Colonic mucosa (tissue), 4 donors: ENCODE results near the gene DCTD. TPM values are rescaled to one million over a fixed set of nuclear protein-coding genes. Genes with fewer than 3 reads are reported as not detected.

Experiments used
- DNase-seq: peaks from one replicate; pipeline ENCODE4 v3.0.0-alpha.2; 2020
- H3K27ac ChIP-seq: fragments of 200-600 bp; one replicate; pipeline ENCODE4 v1.8.0; 2021
- H3K27me3 ChIP-seq: fragments of 200-600 bp; one replicate; pipeline ENCODE4 v1.8.0; 2021
- H3K36me3 ChIP-seq: fragments of 200-600 bp; one replicate; pipeline ENCODE4 v1.8.0; 2021
- H3K4me1 ChIP-seq: fragments of 200-600 bp; one replicate; pipeline ENCODE4 v1.8.0; 2021; ENCODE audit warnings: mild to moderate bottlenecking
- H3K4me3 ChIP-seq: fragments of 200-600 bp; one replicate; pipeline ENCODE4 v1.8.0; 2021
- H3K9ac ChIP-seq, 2 donors: one replicate each; pipeline ENCODE4 v1.7.0; 2013; ENCODE audit warnings: control low read depth in 2 of 2, low read depth in 2 of 2, low read length in 2 of 2
- H3K9me3 ChIP-seq: fragments of 200-600 bp; one replicate; pipeline ENCODE4 v1.8.0; 2021
- CTCF ChIP-seq: fragments of 200-600 bp; IDR thresholded peaks from one replicate; pipeline ENCODE4 v1.8.0; 2022; ENCODE audit warnings: antibody characterized with exemption, mild to moderate bottlenecking
- intact Hi-C: fragments of 100-400 bp; cut with DNase I; formaldehyde crosslinking; loops from one replicate; pipeline ENCODE4 v1.14.1; 2022
- total RNA-seq, 2 donors: library from RNA; stranded (reverse); fragmentation: NEBNext Ultra II Directional in 1 of 2; extraction: Animal tissue kit (Norgen Biotek cat#: 25700) in 1 of 2; gene quantifications; one replicate each; pipeline ENCODE4 v1.2.1, GENCODE V29; 2021
- donor health status: healthy.
- donor health status: DM: no; HTN: no; CAD: no.
- donor health status: DM: no; HTN: no; CAD: no.

The DCTD gene
- total RNA-seq, 2 donors from 2014 or later, result 51.4 to 54.6 TPM

GRCh38 chr4:182897601-182898478, 19.3 kb downstream of the DCTD start:
- Histone ChIP-seq H3K4me3 (no peak overlapping the region), H3K9me3 (no peaks in the 10 kb centered on the region), H3K9ac (no peak overlapping the region), H3K27ac (no peak overlapping the region), H3K4me1 (no peaks in the 10 kb centered on the region), H3K36me3 (no peaks in the 10 kb centered on the region), H3K27me3 (no peaks in the 10 kb centered on the region)
- DNase-seq, result no peak
- TF ChIP-seq CTCF, result no peak
- intact Hi-C loops, result no loop called here

- DNase-seq, result no peak
- TF ChIP-seq CTCF, result no peak
- no peaks in the 10 kb centered on the region for H3K27me3 ChIP-seq
- no peak overlapping the region for H3K27ac ChIP-seq
- no peaks in the 10 kb centered on the region for H3K4me1 ChIP-seq
- H3K4me3 ChIP-seq, result no peak overlapping the region
- no peak overlapping the region for H3K9ac ChIP-seq
- H3K9me3 ChIP-seq, result no peaks in the 10 kb centered on the region
- H3K36me3 ChIP-seq, result no peaks in the 10 kb centered on the region
- intact Hi-C loops, result no loop called here
Observed at GRCh38 chr4:182896421-182896820, 20.8 kb downstream of the DCTD start.

GRCh38 chr4:182895791-182896292, 21.3 kb downstream of the DCTD start:
- no peaks in the 10 kb centered on the region for H3K4me1 ChIP-seq
- no peaks in the 10 kb centered on the region for H3K36me3 ChIP-seq
- peak; percentile 42 for DNase-seq
- H3K27ac ChIP-seq, result no peak overlapping the region
- no peaks in the 10 kb centered on the region for H3K9me3 ChIP-seq
- no peak for TF ChIP-seq CTCF
- H3K4me3 ChIP-seq, result no peak overlapping the region
- H3K27me3 ChIP-seq, result no peaks in the 10 kb centered on the region
- no peak overlapping the region for H3K9ac ChIP-seq
- intact Hi-C loops, result no loop called here

- Histone ChIP-seq H3K36me3 (no peaks in the 10 kb centered on the region), H3K4me1 (no peaks in the 10 kb centered on the region), H3K9me3 (no peaks in the 10 kb centered on the region), H3K9ac (no peak overlapping the region), H3K4me3 (no peak overlapping the region), H3K27ac (no peak overlapping the region), H3K27me3 (no peaks in the 10 kb centered on the region)
- intact Hi-C loops, result no loop called here
- TF ChIP-seq CTCF, result no peak
- no peak for DNase-seq
Observed at GRCh38 chr4:182894681-182895275, 22.4 kb downstream of the DCTD start.

GRCh38 chr4:182893474-182894080, 23.6 kb downstream of the DCTD start:
- DNase-seq, result no peak
- Histone ChIP-seq H3K27me3 (no peaks in the 10 kb centered on the region), H3K4me3 (no peak overlapping the region), H3K4me1 (no peaks in the 10 kb centered on the region), H3K36me3 (no peaks in the 10 kb centered on the region), H3K9me3 (no peaks in the 10 kb centered on the region), H3K9ac (no peak overlapping the region), H3K27ac (no peak overlapping the region)
- TF ChIP-seq CTCF, result no peak
- intact Hi-C loops, result no loop called here
